B cell (primary cell): ENCODE data around the gene SFTPB. TPM values are rescaled to one million over a fixed set of nuclear protein-coding genes. Genes with fewer than 3 reads are reported as not detected.

Source experiments
- ATAC-seq: fragments of 200-7000 bp; cut with Tn5 transposase; one replicate; pipeline ENCODE4 v1.10.0; 2021; ENCODE audit warnings: low read depth, mild to moderate bottlenecking, moderate number of reproducible peaks, moderate library complexity
- CTCF ChIA-PET: fragments of 350-600 bp; sonication (Branson Sonifier 250); formaldehyde crosslinking; loops from one replicate; lab custom pipeline; 2021; ENCODE audit warnings: antibody characterized with exemption, inconsistent platforms; lab: Charles Lee
- POLR2A ChIA-PET: fragments of 350-600 bp; sonication (Branson Sonifier 250); formaldehyde crosslinking; loops from one replicate; lab custom pipeline; 2021; ENCODE audit warnings: antibody characterized with exemption; lab: Charles Lee
- DNase-seq: peaks from one replicate; pipeline ENCODE4 v3.0.0; 2013
- H2AFZ ChIP-seq: 2 replicates; pipeline ENCODE4 v1.6.1; 2012; ENCODE audit warnings: mild to moderate bottlenecking, low read depth, low read length; ENCODE audit not compliant: insufficient read depth, poor library complexity, severe bottlenecking
- H3K27ac ChIP-seq, 2 donors: 1 replicate in 1 of 2; 2 replicates in 1 of 2; pipeline ENCODE4 v1.5.1; 2012 to 2013; ENCODE audit warnings: low read length in 2 of 2, mild to moderate bottlenecking in 2 of 2, moderate library complexity in 1 of 2
- H3K27me3 ChIP-seq, 4 experiments: fragments of 200-600 bp in 1 of 4; sonication (generic) in 1 of 4; replicated peaks in 1 of 4; 1 replicate in 2 of 4; 2 replicates in 2 of 4; pipeline versions ENCODE4 v1.6.1 to v1.7.0; 2013 to 2016; ENCODE audit warnings: low read length in 3 of 4, mild to moderate bottlenecking in 2 of 4, mixed read lengths in 1 of 4, moderate library complexity in 1 of 4; ENCODE audit not compliant: insufficient read depth in 4 of 4, control insufficient read depth in 3 of 4; ENCODE audit errors: control extremely low read depth in 1 of 4
- H3K36me3 ChIP-seq, 2 experiments: replicated peaks in 1 of 2; 1 replicate in 1 of 2; 2 replicates in 1 of 2; pipeline versions ENCODE4 v1.6.1 to v1.7.1; 2013; ENCODE audit warnings: low read length in 1 of 2; ENCODE audit not compliant: insufficient read depth in 2 of 2, control insufficient read depth in 1 of 2; ENCODE audit errors: control extremely low read depth in 1 of 2, extremely low read depth in 1 of 2
- H3K4me1 ChIP-seq, 2 donors: fragments of 200-600 bp in 1 of 2; sonication (generic) in 1 of 2; 1 replicate in 1 of 2; 2 replicates in 1 of 2; pipeline versions ENCODE4 v1.5.1 to v1.6.1; 2013 to 2017; ENCODE audit warnings: low read length in 2 of 2; ENCODE audit not compliant: control insufficient read depth in 2 of 2, insufficient read depth in 2 of 2
- H3K4me2 ChIP-seq: replicated peaks from 2 replicates; pipeline ENCODE3; 2012; ENCODE audit warnings: mild to moderate bottlenecking, low read depth, low read length; ENCODE audit not compliant: poor library complexity, severe bottlenecking
- H3K4me3 ChIP-seq, 5 experiments: fragments of 200-600 bp in 1 of 5; sonication (generic) in 1 of 5; 1 replicate in 3 of 5; 2 replicates in 2 of 5; pipeline versions ENCODE4 v1.5.1 to v1.7.0; 2011 to 2016; ENCODE audit warnings: low read length in 4 of 5, mild to moderate bottlenecking in 4 of 5, low read depth in 2 of 5, control low read depth in 1 of 5, moderate library complexity in 1 of 5; ENCODE audit not compliant: insufficient read depth in 1 of 5; ENCODE audit errors: control extremely low read depth in 1 of 5, extremely low read depth in 1 of 5
- H3K79me2 ChIP-seq: fragments of 200-600 bp; sonication (generic); one replicate; pipeline ENCODE4 v1.6.0; 2016; ENCODE audit warnings: low read length; ENCODE audit not compliant: control insufficient read depth, insufficient read depth
- H3K9ac ChIP-seq: fragments of 200-600 bp; sonication (generic); 2 replicates; pipeline ENCODE4 v1.6.1; 2017; ENCODE audit warnings: mild to moderate bottlenecking, low read length, moderate library complexity
- H3K9me3 ChIP-seq, 3 donors: one replicate each; pipeline versions ENCODE4 v1.6.1 to v1.7.1; 2013; ENCODE audit warnings: low read length in 2 of 3; ENCODE audit not compliant: control insufficient read depth in 2 of 3, insufficient read depth in 1 of 3; ENCODE audit errors: control extremely low read depth in 1 of 3
- H4K20me1 ChIP-seq: 2 replicates; pipeline ENCODE4 v1.6.0; 2012; ENCODE audit warnings: mild to moderate bottlenecking, low read length; ENCODE audit not compliant: insufficient read depth, control insufficient read depth, poor library complexity, severe bottlenecking
- H3K27ac Mint-ChIP-seq: one replicate; pipeline ENCODE4 v1.8.0; 2021; ENCODE audit warnings: mixed read lengths
- H3K27me3 Mint-ChIP-seq: one replicate; pipeline ENCODE4 v1.8.0; 2021; ENCODE audit warnings: mixed read lengths
- H3K4me1 Mint-ChIP-seq: one replicate; pipeline ENCODE4 v1.8.0; 2021; ENCODE audit warnings: mixed read lengths
- H3K4me3 Mint-ChIP-seq: one replicate; pipeline ENCODE4 v1.8.0; 2021; ENCODE audit warnings: mixed read lengths
- H3K9me3 Mint-ChIP-seq: one replicate; pipeline ENCODE4 v1.8.0; 2022; ENCODE audit warnings: mixed read lengths; ENCODE audit not compliant: insufficient read depth
- EZH2 ChIP-seq: IDR thresholded peaks from 2 replicates; pipeline ENCODE4 v1.6.1; 2012; ENCODE audit warnings: borderline replicate concordance, low read depth, mild to moderate bottlenecking, moderate library complexity, low read length; ENCODE audit not compliant: insufficient read depth, poor library complexity, severe bottlenecking
- WGBS: methylation state at CpG from one replicate; pipeline ENCODE4 v1.1.5; 2013; ENCODE audit warnings: missing lambda C conversion rate; ENCODE audit not compliant: insufficient coverage; 5-methylcytosine and 5-hydroxymethylcytosine counted together
- intact Hi-C: fragments of 100-400 bp; cut with micrococcal nuclease; formaldehyde crosslinking; loops from one replicate; pipeline ENCODE4 v1.10.0; 2022
- polyA plus RNA-seq: library from polyadenylated mRNA; depleted of rRNA; stranded (reverse); fragments of >200 nt; gene quantifications from 2 replicates; pipeline ENCODE4 v1.2.3, GENCODE V29; 2012
- total RNA-seq, 2 donors: library from RNA; stranded (reverse); fragments of 120-200 nt in 1 of 2; gene quantifications; 1 replicate in 1 of 2; 2 replicates in 1 of 2; pipeline versions ENCODE4 v1.2.3 to v1.2.4, GENCODE V29; 2013 to 2022
- TF ChIP-seq, protein P1 (sequence below): fragments of 200-600 bp; IDR thresholded peaks from one replicate; pipeline ENCODE4 v1.8.0; 2022; ENCODE audit warnings: antibody characterized with exemption, mild to moderate bottlenecking

The SFTPB gene
- total and polyA plus RNA-seq, 2 donors (not counting 1 experiment from before 2014, with no cell fraction given), result not detected

- Mint-ChIP-seq H3K27me3 (no peaks in the 10 kb centered on the region), H3K4me3 (no peak overlapping the region), H3K4me1 (peaks cover 14% of the 10 kb centered on the region), H3K9me3 (no peaks in the 10 kb centered on the region), H3K27ac (no peak overlapping the region)
- no peak for ATAC-seq
- Histone ChIP-seq H3K27me3 (no peaks in the 10 kb centered on the region), H3K4me3 (no peak overlapping the region), H3K4me1 (peaks cover 7 to 13% of the 10 kb centered on the region in 2 donors), H3K9me3 (no peaks in the 10 kb centered on the region), H4K20me1 (no peaks in the 10 kb centered on the region), H3K27ac (no peak overlapping the region), H3K9ac (no peak overlapping the region), H3K79me2 (no peaks in the 10 kb centered on the region), H2AFZ (no peak overlapping the region), H3K4me2 (no peak overlapping the region), H3K36me3 (no peaks in the 10 kb centered on the region)
- TF ChIP-seq, protein P1, sequence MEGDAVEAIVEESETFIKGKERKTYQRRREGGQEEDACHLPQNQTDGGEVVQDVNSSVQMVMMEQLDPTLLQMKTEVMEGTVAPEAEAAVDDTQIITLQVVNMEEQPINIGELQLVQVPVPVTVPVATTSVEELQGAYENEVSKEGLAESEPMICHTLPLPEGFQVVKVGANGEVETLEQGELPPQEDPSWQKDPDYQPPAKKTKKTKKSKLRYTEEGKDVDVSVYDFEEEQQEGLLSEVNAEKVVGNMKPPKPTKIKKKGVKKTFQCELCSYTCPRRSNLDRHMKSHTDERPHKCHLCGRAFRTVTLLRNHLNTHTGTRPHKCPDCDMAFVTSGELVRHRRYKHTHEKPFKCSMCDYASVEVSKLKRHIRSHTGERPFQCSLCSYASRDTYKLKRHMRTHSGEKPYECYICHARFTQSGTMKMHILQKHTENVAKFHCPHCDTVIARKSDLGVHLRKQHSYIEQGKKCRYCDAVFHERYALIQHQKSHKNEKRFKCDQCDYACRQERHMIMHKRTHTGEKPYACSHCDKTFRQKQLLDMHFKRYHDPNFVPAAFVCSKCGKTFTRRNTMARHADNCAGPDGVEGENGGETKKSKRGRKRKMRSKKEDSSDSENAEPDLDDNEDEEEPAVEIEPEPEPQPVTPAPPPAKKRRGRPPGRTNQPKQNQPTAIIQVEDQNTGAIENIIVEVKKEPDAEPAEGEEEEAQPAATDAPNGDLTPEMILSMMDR, result no peak
- TF ChIP-seq EZH2, result no peak
- no peak for DNase-seq
- ChIA-PET POLR2A (no interaction called here), CTCF (interaction anchor here (3.6 kb wide), 1 partner anchor 8 kb away, joined by 10 read pairs; no protein-coding TSS in a partner anchor)
- WGBS, result no CpG with 5 or more reads among the region's 1 CpG
- intact Hi-C loops, result no loop called here
These were observed 31.3 kb upstream of the SFTPB start for GRCh38 chr2:85699325-85699724.

DNA sequence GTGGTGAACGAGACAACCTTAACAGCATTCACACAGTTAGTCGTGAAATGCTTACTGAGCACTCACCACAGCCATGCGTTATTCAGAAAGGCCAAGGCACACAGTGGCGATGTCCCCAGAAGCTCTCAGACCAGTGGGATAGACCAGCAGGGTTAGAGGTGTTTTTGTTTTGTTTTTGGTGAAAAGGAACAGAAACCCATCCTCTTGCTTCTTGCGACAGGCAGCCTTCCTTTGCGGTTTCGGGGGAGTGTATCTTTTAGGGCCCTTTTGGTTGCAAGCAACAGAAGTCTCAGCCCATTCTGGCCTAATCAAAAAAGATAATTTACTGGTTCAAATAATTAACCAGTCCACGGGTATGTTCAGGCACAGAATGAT, 30.9 kb upstream of the SFTPB start:
- H3K4me3 Mint-ChIP-seq, result no peak overlapping the region
- H3K9me3 Mint-ChIP-seq, result no peaks in the 10 kb centered on the region
- H3K4me1 Mint-ChIP-seq, result peaks cover 10% of the 10 kb centered on the region
- WGBS, result 33% methylated on average over 3 of the region's 8 CpGs
- H3K27me3 Mint-ChIP-seq, result no peaks in the 10 kb centered on the region
- Histone ChIP-seq H3K4me1 (peaks cover 3 to 9% of the 10 kb centered on the region in 2 donors), H3K4me3 (no peak overlapping the region), H4K20me1 (no peaks in the 10 kb centered on the region), H3K9ac (no peak overlapping the region), H3K4me2 (no peak overlapping the region), H3K27ac (no peak overlapping the region), H3K9me3 (no peaks in the 10 kb centered on the region), H3K27me3 (no peaks in the 10 kb centered on the region), H2AFZ (no peak overlapping the region), H3K36me3 (no peaks in the 10 kb centered on the region), H3K79me2 (no peaks in the 10 kb centered on the region)
- CTCF ChIA-PET, result interaction anchor here (1.3 to 3.6 kb wide), 2 partner anchors 9 to 40 kb away, joined by 3 to 10 read pairs; no protein-coding TSS in a partner anchor
- peak overlapping the region; percentile 15 for H3K27ac Mint-ChIP-seq
- POLR2A ChIA-PET, result interaction anchor here (0.6 kb wide), 1 partner anchor 46 kb away, joined by 11 read pairs; no protein-coding TSS in a partner anchor
- intact Hi-C loops, result no loop called here
- TF ChIP-seq EZH2, result no peak
- TF ChIP-seq, protein P1, result no peak
- DNase-seq (no peak), ATAC-seq (peak; percentile 21)
